HG03354 (cell line): ENCODE results near the gene SLC8A3.

Experiments
- ATAC-seq: cut with Tn5 transposase; IDR thresholded peaks from one replicate; pipeline ENCODE4 v1.9.1; 2021; ENCODE audit warnings: mild to moderate bottlenecking; ENCODE audit not compliant: unreplicated experiment, poor library complexity, severe bottlenecking

Gene SLC8A3

DNA sequence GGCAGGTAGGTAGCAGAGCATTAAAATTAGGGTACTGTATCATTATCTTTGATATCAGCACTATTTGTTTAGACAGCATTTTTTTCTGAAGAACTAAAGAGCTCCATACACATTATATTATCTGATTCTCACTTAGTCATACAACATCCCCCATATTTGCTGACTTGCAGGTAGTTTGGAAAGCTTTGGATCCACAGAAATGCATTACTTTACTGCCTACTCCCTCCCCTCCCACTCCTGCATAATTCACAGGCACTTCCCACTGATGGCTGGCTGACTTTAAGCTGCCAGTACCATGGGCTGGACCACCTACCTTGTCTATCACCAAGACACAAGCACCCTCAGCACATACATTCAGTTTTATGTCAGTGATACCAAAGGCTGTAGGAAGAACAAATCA is 110.4 kb downstream of the SLC8A3 start:
- no peak for ATAC-seq

DNA sequence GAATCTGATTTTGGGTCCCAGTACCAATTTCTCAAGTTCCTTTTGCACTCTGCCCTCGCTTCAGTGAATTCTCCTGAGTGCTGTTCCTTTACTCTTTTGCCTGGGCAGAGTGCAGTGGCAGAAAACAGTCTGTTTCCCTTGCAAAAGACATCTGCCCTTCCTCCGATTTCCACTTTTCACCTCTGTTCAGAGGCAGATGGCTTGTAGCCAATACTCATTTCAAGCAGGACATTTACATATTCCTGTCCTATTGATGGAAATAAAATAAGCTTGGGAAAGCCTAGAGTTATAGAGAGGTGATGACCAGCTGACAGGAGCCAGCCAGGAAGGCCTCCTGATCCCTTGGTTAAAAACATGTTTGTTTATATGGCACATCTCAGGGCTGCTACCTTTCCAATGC is 111.0 kb downstream of the SLC8A3 start:
- ATAC-seq: no peak

DNA sequence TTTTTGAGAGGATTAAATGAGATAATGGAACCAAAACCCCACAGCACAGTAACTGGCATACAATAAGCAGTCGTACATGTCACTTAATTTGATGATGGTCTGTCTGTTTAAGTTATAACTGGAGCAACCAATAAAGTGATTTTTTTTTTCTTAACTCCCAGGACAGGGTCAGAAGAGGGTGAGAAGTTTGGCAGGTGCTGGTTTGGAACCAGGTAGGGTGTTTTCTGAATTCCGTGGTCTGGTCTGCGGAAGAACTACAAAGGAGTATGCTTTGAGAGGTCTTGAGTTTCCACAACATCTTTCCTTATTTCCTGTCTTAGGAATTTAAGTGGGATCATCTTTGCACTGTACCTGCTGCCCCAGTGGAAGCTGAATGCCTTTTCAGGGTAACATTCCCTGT is 111.7 kb downstream of the SLC8A3 start:
- ATAC-seq: no peak

DNA sequence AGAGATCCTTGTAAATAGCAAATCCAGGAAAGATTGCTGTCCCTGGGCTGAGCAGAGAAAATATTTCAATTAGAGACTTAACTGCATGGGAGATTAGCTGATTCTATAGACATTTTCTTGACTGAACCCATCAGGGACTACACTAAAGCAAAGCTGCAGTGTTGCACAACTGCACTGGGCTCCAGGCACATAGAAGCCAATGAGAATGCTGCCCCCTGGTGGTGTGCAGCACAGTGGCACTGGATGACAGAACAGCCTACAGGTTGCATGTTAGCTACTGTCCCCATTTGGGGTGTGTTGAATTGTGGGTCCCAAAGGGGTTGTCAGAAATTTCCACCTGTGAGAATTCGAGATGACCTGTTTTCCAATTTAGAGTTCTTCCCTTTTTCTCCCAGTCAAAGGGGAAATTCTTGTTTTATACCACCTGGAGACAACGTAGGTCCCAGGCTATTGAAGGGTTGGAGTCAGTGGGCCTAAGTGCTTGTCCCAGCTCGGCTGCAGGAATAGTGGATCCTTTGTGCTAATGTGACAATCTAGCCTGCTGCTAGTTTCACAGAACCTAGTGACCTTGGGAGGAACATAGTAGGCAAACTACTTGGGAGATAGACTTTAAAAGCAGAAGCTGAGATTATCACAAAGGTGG is 114.7 kb downstream of the SLC8A3 start:
- ATAC-seq: no peak

DNA sequence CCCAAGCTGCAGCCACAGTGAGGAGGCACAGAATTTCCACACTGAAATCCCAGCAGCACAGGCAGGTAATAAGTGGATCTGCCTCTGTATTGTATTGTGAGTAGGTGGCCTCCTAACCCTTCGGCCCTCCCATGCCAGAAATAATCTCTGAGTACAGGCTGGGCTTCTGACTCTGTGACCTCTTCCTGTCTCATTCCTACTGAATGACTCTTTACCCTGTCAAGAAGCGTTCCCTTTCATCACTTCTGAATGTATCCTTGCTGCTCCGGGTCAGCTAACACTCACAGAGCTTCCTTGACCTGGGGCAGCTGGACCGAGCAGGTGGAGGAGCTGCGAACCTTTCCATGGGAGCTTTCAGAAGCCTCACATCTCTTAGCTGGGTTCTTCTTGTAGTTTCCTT is 119.6 kb downstream of the SLC8A3 start:
- no peak for ATAC-seq

DNA sequence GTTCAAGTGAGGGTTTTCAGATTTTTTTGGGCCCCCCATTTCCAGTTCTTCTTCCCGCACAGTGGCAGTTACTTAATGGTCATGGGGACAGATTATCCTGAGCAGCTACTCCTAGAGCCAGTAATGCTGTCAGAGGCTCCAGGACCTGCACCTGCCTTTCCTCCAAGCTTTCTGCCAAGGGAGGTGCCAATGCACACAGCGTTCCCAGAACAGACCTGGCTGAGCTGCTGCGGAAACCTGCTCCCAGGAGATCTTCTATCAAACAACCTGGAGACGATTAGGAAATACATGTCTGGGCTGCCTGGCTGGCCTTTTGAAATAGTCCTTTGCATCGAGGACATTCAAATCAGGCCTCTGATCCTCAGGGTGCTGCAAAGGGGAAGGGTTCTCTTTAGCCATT is 120.9 kb downstream of the SLC8A3 start:
- no peak for ATAC-seq

DNA sequence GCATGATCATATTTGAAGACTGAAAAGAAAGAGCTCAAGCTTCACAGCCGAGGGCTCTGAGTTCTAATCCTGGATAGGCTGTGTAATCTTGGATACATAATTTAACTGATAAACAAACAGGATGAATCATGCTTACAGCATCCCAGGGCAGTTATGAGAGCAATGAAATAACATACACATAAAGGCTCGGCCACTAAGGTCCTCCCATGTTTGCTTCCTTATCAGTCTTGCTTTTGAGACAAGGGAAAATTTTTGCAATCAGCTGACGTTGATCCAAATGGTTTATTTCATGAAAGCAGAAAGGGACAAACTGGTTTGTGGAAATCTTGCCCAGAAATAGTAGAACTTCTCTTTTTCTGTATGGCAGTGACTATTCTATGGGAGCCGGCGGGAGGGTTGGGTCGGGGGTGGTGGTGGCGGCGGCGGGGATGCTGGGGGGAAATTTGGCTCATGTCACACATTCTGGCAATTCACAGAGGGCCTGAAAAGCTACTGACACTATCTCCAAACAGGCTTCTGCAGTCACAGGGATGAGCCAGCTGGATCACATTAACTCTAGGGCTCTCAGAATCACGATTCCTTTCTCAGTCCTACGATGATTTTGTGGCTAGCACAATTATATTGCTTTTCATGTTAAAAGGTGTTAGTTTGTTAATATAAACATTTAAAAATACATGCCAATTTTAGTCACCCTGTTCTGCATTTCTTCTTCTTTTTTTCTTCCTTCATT is 124.5 kb downstream of the SLC8A3 start:
- ATAC-seq: no peak

DNA sequence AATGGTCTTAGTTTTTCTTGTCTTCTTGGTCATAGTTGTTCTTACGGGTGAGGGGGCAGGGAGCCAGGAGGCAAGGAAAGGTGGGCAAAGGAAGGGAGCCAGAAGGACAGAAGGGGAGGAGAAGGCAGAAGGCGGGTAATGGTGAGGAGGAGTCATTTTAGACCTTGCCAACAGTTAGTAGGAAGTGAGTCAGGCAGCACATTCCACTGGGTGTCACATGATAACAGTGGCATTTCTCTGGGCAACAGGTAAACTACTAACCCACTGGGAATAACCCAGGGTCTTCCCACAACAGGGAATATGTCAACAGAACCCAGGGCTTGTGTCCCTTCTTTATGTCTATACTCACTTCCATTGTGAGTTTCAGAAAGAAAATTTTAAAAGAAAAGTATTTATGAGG is 127.6 kb downstream of the SLC8A3 start:
- no peak for ATAC-seq

DNA sequence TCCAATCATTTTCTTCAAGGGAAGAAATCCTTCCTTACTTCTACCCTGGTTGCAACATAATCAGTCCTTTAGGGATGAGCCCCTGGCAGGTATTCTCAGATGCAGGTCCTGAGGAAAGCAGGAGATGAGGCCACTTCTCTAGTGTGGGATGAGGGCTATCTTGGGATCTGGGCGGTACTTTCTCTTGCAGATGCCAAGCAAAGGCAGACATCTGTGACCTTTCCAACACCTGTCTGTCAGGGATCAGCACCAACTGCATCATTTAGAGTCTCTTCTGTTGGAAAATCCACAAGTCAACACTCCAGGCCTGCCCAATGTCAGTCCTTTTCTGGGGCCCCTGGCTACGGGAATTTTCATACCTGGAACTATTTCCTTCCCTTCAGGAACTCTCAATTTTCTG is 129.2 kb downstream of the SLC8A3 start:
- no peak for ATAC-seq

DNA sequence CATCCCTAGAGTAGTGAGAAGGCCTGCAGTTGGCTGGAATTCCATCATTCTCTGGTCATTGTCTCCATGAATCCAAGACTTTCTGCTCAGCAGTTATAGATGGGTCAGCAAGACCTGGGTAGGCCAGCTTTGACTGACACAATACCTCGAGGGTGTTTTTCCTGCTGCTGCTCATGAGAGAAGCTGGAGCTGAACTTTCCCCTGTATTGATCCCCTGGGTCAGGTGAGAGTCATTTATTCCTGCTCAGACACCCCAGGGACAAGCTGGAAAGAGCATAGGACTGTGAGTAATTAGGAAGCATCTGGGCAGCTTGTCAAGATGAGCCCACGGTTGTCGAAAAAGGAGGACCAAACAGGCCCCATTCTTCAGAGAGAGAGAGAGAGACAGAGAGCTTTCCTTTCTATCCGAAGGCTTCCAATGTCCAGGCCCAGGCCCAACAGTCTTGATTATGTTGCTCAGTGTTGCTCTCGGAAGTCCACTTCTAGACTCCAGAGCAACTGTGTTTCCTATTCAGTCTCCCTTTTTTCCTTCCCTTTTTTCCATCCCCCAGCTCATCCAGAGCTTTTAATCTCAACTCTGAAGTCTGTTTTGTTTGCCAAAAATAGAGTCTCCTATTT is 131.1 kb downstream of the SLC8A3 start:
- ATAC-seq: no peak

DNA sequence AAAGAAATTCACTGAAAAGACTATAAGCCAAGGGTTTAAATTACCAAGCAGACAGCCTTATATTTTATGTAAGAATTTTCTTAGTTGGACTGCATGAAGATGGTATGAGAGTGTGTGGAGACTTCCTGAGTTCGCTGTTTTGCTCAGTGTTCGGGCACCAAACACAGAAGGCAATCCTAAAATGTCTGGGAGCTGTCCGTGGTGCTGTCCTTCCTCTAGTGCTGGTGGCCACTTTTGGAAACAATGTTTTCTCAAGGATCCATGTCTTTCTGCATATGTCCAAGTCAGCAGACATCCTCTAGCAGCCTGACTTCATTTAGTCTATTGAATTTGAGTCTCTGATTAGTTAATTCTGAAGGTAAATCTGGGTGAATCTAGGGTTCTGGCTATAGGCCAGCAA is 135.8 kb downstream of the SLC8A3 start:
- ATAC-seq: no peak

DNA sequence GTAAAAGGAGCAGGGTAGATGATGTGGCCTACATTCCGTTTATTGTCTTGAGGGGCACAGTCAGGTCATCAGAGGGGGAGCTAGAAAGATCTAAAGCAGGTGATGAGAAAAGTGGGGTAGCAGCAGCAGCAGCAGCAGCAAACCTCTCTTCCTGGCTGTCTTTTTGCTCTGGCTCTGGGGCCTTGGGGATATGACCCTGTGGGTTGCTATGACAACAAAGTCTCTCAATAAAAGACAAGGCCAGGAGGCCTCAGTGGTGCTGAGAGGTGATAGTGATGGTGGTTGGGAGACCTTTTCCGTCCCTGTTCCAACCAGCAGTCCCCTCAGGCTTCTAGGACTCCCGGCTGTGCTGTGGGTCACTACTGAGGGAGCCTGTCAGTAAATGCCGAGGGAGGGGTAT is 138.6 kb downstream of the SLC8A3 start:
- no peak for ATAC-seq

DNA sequence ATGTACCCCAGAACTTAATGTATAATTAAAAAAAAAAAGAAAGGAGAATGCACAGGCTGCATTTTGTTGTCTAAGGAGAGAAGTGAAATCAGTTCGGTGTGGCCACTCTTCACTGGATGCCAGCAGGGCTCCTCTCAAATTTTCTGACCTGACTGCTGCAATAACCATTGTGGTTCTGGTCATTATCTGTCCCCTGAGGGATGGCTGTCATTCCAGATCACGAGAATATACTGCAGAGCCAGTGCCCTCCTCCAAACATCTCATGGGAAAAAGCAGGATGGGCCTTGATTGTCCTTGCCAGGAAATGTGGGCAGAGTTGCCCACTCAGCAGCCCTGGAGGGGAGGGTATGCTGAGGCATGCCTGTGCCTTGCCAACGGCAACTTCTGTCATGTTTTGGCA is 139.1 kb downstream of the SLC8A3 start:
- no peak for ATAC-seq

DNA sequence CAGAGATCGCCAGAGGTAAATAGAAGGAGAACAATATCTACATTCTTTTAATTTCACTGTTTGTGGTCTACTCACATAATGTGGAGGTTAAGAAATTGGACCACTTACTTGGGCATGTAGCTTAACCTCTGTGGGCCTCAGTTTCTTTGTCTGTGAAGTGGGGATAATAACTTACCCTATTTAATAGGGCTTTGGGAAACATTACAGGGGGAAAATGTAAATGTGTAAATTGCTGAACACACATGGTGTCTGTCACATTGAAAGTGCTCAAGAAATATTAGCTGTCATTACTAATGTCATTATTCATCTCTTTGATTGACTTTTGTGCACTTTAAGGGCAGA is 140.5 kb downstream of the SLC8A3 start:
- ATAC-seq: no peak

DNA sequence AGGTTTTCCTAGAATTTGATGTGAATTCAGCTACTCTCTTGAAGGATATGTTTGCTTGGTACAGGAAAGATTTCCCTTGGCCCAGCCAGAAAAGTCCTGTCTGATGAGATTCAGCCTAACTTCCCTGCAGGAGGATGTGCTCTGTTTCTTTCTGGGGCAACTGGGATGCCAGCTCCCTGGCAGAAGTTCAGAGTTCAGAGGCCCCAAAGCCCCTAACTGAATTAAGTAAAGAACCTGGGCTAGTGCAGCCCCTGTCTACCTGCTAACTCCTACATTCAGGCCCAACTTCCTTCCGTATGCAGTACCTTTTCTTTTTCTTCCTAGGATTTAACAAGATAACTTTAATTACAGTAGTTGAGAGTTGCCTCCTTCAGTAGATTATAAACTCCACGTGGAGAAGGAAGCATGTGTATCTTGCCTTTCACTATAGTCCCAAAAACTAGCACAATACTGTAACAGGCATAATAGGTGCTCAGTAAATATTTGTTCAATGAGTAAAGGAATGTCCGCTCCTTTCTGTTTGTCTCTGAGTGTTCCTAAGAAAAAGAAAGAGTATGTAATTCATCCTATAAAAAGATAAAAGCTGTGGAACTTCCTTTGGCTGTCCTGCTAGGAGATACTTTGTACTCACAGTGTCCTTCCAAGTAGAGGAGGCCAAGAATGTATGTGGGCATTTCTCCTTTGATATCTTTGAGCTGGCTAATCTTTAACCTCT is 141.0 kb downstream of the SLC8A3 start:
- no peak for ATAC-seq

DNA sequence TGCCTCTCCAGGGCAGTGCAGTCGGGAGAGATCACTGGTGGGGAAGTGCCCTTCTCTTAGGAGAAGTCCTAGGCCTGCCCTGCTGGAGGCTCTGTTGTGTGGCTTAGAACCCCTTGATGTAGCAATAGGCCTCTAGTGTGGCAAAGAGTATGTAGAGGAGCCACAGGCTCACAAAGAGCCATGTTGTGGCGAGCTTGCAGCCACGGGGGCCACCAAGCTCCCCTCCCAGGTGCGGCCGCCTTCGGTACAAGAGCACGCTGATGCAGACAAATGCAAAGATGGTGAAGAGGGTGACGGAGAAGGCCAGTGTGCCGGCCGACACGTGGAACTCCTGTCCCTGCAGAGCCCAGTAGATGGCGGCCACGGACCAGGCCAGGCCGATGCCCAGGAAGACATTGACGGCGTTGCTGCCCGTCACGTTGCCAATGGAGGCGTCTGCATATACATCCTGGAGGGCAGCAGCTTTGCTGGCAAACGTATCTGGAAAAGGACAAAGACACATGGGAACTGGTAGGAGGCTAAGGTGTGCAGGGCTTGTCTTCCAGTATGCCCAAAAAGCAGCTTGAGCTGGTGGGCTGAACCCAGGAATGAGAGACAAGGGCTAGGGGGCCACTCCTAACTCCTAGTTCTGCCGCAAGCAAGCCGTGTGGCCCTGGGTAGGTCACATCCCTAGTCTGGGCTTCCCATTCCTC is 142.8 kb downstream of the SLC8A3 start:
- no peak for ATAC-seq

DNA sequence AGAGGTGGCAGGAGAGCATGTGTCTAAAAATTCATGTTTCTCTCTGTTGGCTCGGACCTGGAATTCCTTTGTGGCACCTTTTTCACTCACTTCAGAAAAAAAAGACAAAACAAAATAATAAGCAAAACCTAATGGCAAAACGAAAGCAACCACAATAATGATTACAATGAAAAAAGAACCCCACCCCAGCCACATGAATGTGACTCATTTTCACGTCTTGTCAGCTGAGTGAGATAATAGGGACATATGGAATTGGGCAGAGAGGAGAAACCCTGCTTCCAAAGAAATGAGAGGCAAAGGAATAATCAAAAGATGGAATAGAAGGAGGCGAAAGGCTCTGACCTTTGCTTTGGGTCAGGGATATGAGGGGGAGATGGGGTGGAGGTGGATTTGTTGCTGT is 143.4 kb downstream of the SLC8A3 start:
- no peak for ATAC-seq

DNA sequence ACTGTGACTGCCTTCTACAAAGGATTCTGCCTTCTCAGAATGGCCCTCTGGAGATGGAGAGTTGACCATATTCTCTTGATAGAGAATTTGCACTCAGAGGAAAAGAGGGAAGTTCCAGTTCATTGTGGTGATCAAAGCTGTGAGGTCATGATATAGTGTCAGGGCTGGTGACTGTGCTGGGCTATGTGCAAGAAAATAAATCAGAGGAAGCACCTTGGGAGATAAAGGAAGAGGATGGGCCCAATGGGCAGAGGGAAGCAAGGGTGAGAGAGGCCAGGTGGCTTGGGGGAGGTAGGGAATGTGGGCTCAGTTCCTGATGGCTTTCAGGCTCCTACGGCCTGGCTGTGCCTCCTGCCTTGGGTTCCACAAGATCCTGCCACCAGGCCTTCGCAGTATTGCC is 145.8 kb downstream of the SLC8A3 start:
- no peak for ATAC-seq

DNA sequence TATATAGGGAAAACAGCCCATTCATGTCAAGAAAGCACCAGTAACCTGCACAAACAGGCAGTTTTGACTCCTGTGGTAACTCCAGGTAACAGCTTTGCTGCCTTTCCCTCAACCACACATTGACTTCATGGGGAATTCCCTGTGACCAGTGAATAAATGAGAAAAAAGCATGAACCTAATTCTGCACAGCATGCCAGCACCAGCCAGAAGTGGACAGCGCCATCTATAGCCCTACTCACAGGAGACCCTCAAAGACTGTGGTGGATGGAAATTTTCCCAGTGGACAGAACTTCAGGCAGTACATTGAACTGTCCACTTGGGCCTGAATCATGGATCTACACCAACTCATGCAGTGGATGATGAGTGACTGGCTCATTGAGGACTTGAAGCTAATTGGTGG is 152.1 kb downstream of the SLC8A3 start:
- no peak for ATAC-seq

DNA sequence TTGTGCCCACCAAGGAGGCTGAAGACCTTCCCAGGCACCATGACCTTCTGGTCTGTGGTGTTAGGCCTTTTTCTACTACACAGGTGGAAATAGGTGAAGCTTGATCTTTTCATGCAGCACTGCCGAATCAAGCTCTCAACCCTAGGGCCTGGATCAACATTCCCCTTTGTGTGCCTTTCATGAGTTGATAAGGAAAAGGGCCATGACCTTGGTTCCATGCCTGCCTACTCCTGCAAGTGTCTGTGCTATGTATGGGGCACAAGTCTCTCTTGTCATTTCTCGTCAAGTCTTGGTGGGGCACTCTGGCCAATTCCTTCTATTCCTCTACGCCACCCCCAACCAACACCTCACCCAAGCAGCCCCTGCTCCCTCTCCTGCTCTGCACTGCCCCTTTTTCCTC is 154.5 kb downstream of the SLC8A3 start:
- no peak for ATAC-seq
